NCI-H510A treated with DMSO at 0.1 percent for 48 hours (cell line): ENCODE measurements around the gene FURIN.
"Not testable (repeated sequence)": the region's sequence is repeated elsewhere in the genome, so short reads cannot be mapped to it uniquely, and the experiment has no call there.

Experiments
- DNase-seq: peaks from one replicate; lab custom pipeline; 2025; lab: John Stamatoyannopoulos, UW

The FURIN gene

GRCh38 chr15:90882781-90883525 lies 14.6 kb downstream of the FURIN start:
- DNase-seq: no peak

- DNase-seq: no peak
Measured at GRCh38 chr15:90883526-90883975, 15.2 kb downstream of the FURIN start.

- no peak for DNase-seq
Measured at GRCh38 chr15:90883976-90884718, 15.8 kb downstream of the FURIN start, which contains the start of gene FES. Gene FES (plus strand): TSS chr15:90884504. CDS start chr15:90885046, 542 bp downstream.

- no peak for DNase-seq
Measured at GRCh38 chr15:90884719-90885431, 16.5 kb downstream of the FURIN start.

- peak; percentile 57 for DNase-seq
Measured at GRCh38 chr15:90885432-90886290, 17.3 kb downstream of the FURIN start.

GRCh38 chr15:90886291-90886614 lies 17.9 kb downstream of the FURIN start:
- DNase-seq: no peak

GRCh38 chr15:90887037-90887481 lies 18.7 kb downstream of the FURIN start:
- DNase-seq: no peak

GRCh38 chr15:90889313-90889730 lies 20.9 kb downstream of the FURIN start:
- DNase-seq: no peak

- DNase-seq: no peak
Measured at GRCh38 chr15:90889736-90890456, 21.5 kb downstream of the FURIN start.

- no peak for DNase-seq
Measured at GRCh38 chr15:90890839-90891238, 22.5 kb downstream of the FURIN start.

- DNase-seq: no peak
Measured at GRCh38 chr15:90891346-90891949, 23.1 kb downstream of the FURIN start.

- no peak for DNase-seq
Measured at GRCh38 chr15:90892023-90892422, 23.6 kb downstream of the FURIN start.

- no peak for DNase-seq
Measured at GRCh38 chr15:90892498-90893174, 24.2 kb downstream of the FURIN start.

GRCh38 chr15:90893175-90894090 lies 25.0 kb downstream of the FURIN start:
- no peak for DNase-seq

- peak; percentile 77 for DNase-seq
Measured at GRCh38 chr15:90895571-90896117, 27.3 kb downstream of the FURIN start.

GRCh38 chr15:90897131-90897655 lies 28.8 kb downstream of the FURIN start:
- DNase-seq: not testable (repeated sequence)

GRCh38 chr15:90901175-90902039 lies 33.0 kb downstream of the FURIN start:
- no peak for DNase-seq
